H1 (cell line): ENCODE measurements around the gene CFAP54. TPM values are rescaled to one million over a fixed set of nuclear protein-coding genes. Genes with fewer than 3 reads are reported as not detected.

ENCODE experiments used
- CTCF ChIA-PET: fragments of 300-600 bp; sonication (Branson Sonifier 250); formaldehyde crosslinking; loops from one replicate; lab custom pipeline; 2021; ENCODE audit not compliant: partially characterized antibody; lab: Charles Lee
- POLR2A ChIA-PET: fragments of 300-600 bp; sonication (Branson Sonifier 250); formaldehyde crosslinking; loops from one replicate; lab custom pipeline; 2021; ENCODE audit warnings: inconsistent platforms; ENCODE audit not compliant: partially characterized antibody; lab: Charles Lee
- DNase-seq, 2 experiments: peaks; one replicate each; pipeline versions ENCODE4 v3.0.0 to v3.0.0-alpha.2; 2010 to 2022; ENCODE audit warnings: low spot score in 2 of 2, low read depth in 1 of 2, mixed read lengths in 1 of 2
- FAIRE-seq: peaks from 2 replicates; lab custom pipeline; 2011; peaks lifted over from hg19 to GRCh38; lab: Jason Lieb, UNC
- H2AFZ ChIP-seq: 2 replicates; pipeline ENCODE4 v1.8.1; 2012; ENCODE audit warnings: low read length, inconsistent platforms
- H2AK5ac ChIP-seq: 2 replicates; pipeline ENCODE4 v1.6.1; 2013; ENCODE audit warnings: low read depth, low read length
- H2BK120ac ChIP-seq: replicated peaks from 2 replicates; pipeline ENCODE3; 2013; ENCODE audit warnings: low read depth, low read length, inconsistent platforms
- H2BK12ac ChIP-seq: 2 replicates; pipeline ENCODE4 v1.6.1; 2013; ENCODE audit warnings: low read depth, low read length
- H2BK15ac ChIP-seq: 2 replicates; pipeline ENCODE4 v1.6.1; 2013; ENCODE audit warnings: low read length
- H2BK20ac ChIP-seq: 2 replicates; pipeline ENCODE4 v1.6.1; 2013; ENCODE audit warnings: low read length
- H2BK5ac ChIP-seq: 2 replicates; pipeline ENCODE4 v1.6.1; 2013; ENCODE audit warnings: low read depth, low read length
- H3K14ac ChIP-seq: 2 replicates; pipeline ENCODE4 v1.6.1; 2013; ENCODE audit warnings: inconsistent platforms; ENCODE audit not compliant: insufficient read length
- H3K18ac ChIP-seq: 2 replicates; pipeline ENCODE4 v1.6.1; 2013; ENCODE audit warnings: low read length; ENCODE audit errors: extremely low read depth
- H3K23ac ChIP-seq: 2 replicates; pipeline ENCODE4 v1.6.1; 2013; ENCODE audit warnings: inconsistent platforms; ENCODE audit not compliant: insufficient read length
- H3K23me2 ChIP-seq: 2 replicates; pipeline ENCODE4 v1.6.1; 2013; ENCODE audit warnings: low read depth, low read length
- H3K27ac ChIP-seq: 2 replicates; pipeline ENCODE4 v1.6.1; 2011; ENCODE audit warnings: low read depth, low read length, inconsistent platforms
- H3K27me3 ChIP-seq, 4 experiments: replicated peaks in 1 of 4; 1 replicate in 1 of 4; 2 replicates in 3 of 4; pipeline versions ENCODE4 v1.6.1 to v1.8.1; 2011 to 2013; ENCODE audit warnings: low read length in 3 of 4, mild to moderate bottlenecking in 3 of 4, inconsistent platforms in 2 of 4, mixed read lengths in 2 of 4, moderate library complexity in 1 of 4; ENCODE audit not compliant: control insufficient read depth in 3 of 4, insufficient read depth in 3 of 4; ENCODE audit errors: extremely low read depth in 1 of 4
- H3K36me3 ChIP-seq, 4 experiments: 2 replicates each; pipeline versions ENCODE4 v1.6.1 to v1.8.1; 2011 to 2013; ENCODE audit warnings: mild to moderate bottlenecking in 4 of 4, low read length in 3 of 4, moderate library complexity in 2 of 4, control low read depth in 1 of 4, inconsistent platforms in 1 of 4; ENCODE audit not compliant: insufficient read depth in 4 of 4, control insufficient read depth in 2 of 4
- H3K4ac ChIP-seq: replicated peaks from 2 replicates; pipeline ENCODE3; 2013; ENCODE audit warnings: low read length, low read depth, mixed read lengths, inconsistent platforms; ENCODE audit not compliant: insufficient read length
- H3K4me1 ChIP-seq, 4 experiments: replicated peaks in 1 of 4; 1 replicate in 1 of 4; 2 replicates in 3 of 4; pipeline versions ENCODE4 v1.6.1 to v1.8.1; 2011 to 2013; ENCODE audit warnings: low read length in 3 of 4, inconsistent platforms in 2 of 4, mixed read lengths in 1 of 4; ENCODE audit not compliant: insufficient read depth in 4 of 4, control insufficient read depth in 3 of 4
- H3K4me2 ChIP-seq, 2 experiments: 2 replicates each; pipeline versions ENCODE4 v1.6.1 to v1.8.1; 2011 to 2013; ENCODE audit warnings: low read depth in 2 of 2, low read length in 2 of 2, control low read depth in 1 of 2, inconsistent platforms in 1 of 2, mild to moderate bottlenecking in 1 of 2; ENCODE audit not compliant: insufficient read depth in 1 of 2
- H3K4me3 ChIP-seq, 4 experiments: fragments of 200-600, 300-600 bp in 1 of 4; sonication (generic), shearing (Covaris generic), sonication (Bioruptor Twin) in 1 of 4; 2 replicates each; pipeline versions ENCODE4 v1.5.1 to v1.8.1; 2011 to 2016; ENCODE audit warnings: low read length in 4 of 4, low read depth in 3 of 4, control low read depth in 2 of 4, inconsistent platforms in 2 of 4, mild to moderate bottlenecking in 2 of 4, mixed read lengths in 1 of 4, moderate library complexity in 1 of 4; ENCODE audit not compliant: insufficient read depth in 2 of 4; ENCODE audit errors: extremely low read depth in 1 of 4
- H3K56ac ChIP-seq: replicated peaks from 2 replicates; pipeline ENCODE3; 2013; ENCODE audit warnings: low read depth, mild to moderate bottlenecking, mixed read lengths, low read length, inconsistent platforms; ENCODE audit not compliant: insufficient read length
- H3K79me1 ChIP-seq: 2 replicates; pipeline ENCODE4 v1.6.1; 2013; ENCODE audit warnings: low read depth, low read length, control low read depth
- H3K79me2 ChIP-seq, 2 experiments: 2 replicates each; pipeline versions ENCODE4 v1.6.1 to v1.8.1; 2012 to 2013; ENCODE audit warnings: low read length in 2 of 2, mild to moderate bottlenecking in 2 of 2, inconsistent platforms in 1 of 2; ENCODE audit not compliant: insufficient read depth in 2 of 2, control insufficient read depth in 1 of 2
- H3K9ac ChIP-seq, 4 experiments: replicated peaks in 1 of 4; 1 replicate in 1 of 4; 2 replicates in 3 of 4; pipeline versions ENCODE4 v1.6.1 to v1.8.1; 2011 to 2013; ENCODE audit warnings: low read depth in 3 of 4, low read length in 3 of 4, control low read depth in 2 of 4, mild to moderate bottlenecking in 2 of 4, moderate library complexity in 2 of 4, inconsistent platforms in 1 of 4; ENCODE audit errors: extremely low read depth in 1 of 4
- H3K9me3 ChIP-seq, 2 experiments: 2 replicates each; pipeline versions ENCODE4 v1.6.1 to v1.8.1; 2012 to 2013; ENCODE audit warnings: mild to moderate bottlenecking in 2 of 2, moderate library complexity in 2 of 2, control low read depth in 1 of 2, inconsistent platforms in 1 of 2, low read depth in 1 of 2, low read length in 1 of 2, mixed read lengths in 1 of 2; ENCODE audit not compliant: insufficient read depth in 2 of 2
- H4K20me1 ChIP-seq, 2 experiments: replicated peaks in 1 of 2; 2 replicates each; pipeline versions ENCODE3 to v1.8.1; 2011 to 2013; ENCODE audit warnings: inconsistent platforms in 2 of 2, low read length in 2 of 2, mild to moderate bottlenecking in 1 of 2; ENCODE audit not compliant: insufficient read depth in 2 of 2, control insufficient read depth in 1 of 2
- H4K5ac ChIP-seq: 2 replicates; pipeline ENCODE4 v1.6.1; 2013; ENCODE audit warnings: low read length, low read depth, mixed read lengths, inconsistent platforms; ENCODE audit not compliant: insufficient read length
- H4K8ac ChIP-seq: 2 replicates; pipeline ENCODE4 v1.8.0; 2013; ENCODE audit warnings: mild to moderate bottlenecking, moderate library complexity, low read length, inconsistent platforms; ENCODE audit not compliant: insufficient read depth; ENCODE audit errors: extremely low read depth
- H4K91ac ChIP-seq: replicated peaks from 2 replicates; pipeline ENCODE3; 2013; ENCODE audit warnings: low read length, mixed read lengths, inconsistent platforms; ENCODE audit not compliant: insufficient read length
- RAD21 ChIP-seq, 2 experiments: IDR thresholded peaks in 1 of 2; conservative IDR thresholded peaks in 1 of 2; 2 replicates each; pipeline ENCODE4 v1.6.1; 2011; ENCODE audit warnings: low read depth in 2 of 2, low read length in 2 of 2, improper control_type of control experiment in 1 of 2, inconsistent platforms in 1 of 2, mild to moderate bottlenecking in 1 of 2, moderate library complexity in 1 of 2
- WGBS, 2 experiments: shearing (Covaris generic) in 1 of 2; methylation state at CpG; one replicate each; pipeline versions ENCODE4 v1.1.6 to v1.1.7; 2013 to 2015; ENCODE audit warnings: low lambda C conversion rate in 2 of 2, mixed read lengths in 2 of 2, inconsistent platforms in 1 of 2, low coverage in 1 of 2, missing lambda C conversion rate in 1 of 2; ENCODE audit not compliant: insufficient replicate concordance in 2 of 2, insufficient coverage in 1 of 2, insufficient read length in 1 of 2; ENCODE audit errors: extremely low coverage in 1 of 2, missing lambda C conversion rate in 1 of 2; 5-methylcytosine and 5-hydroxymethylcytosine counted together
- polyA plus RNA-seq, 7 experiments: library from polyadenylated mRNA; depleted of rRNA in 3 of 7; stranded (reverse) in 5 of 7; unstranded in 2 of 7; fragments of >200 nt in 5 of 7; fragments of 200-250 nt in 2 of 7; gene quantifications; 1 replicate in 5 of 7; 2 replicates in 1 of 7; 4 replicates in 1 of 7; pipeline versions ENCODE4 v1.2.1 to v1.2.3, GENCODE V29; 2011 to 2013; ENCODE audit warnings: missing spikeins in 2 of 7, mixed read lengths in 2 of 7
- total RNA-seq: library from RNA; stranded (reverse); fragmentation: NEBNext Ultra II Directional; extraction: Animal tissue kit (Norgen Biotek cat#: 25700); gene quantifications from 2 replicates; pipeline ENCODE4 v1.2.1, GENCODE V29; 2021
- TF ChIP-seq, protein P1 (sequence below), 3 experiments: IDR thresholded peaks; 1 replicate in 2 of 3; 2 replicates in 1 of 3; pipeline versions ENCODE4 v1.5.1 to v1.6.1; 2011; ENCODE audit warnings: low read length in 3 of 3, mild to moderate bottlenecking in 3 of 3, inconsistent platforms in 2 of 3, low read depth in 1 of 3, moderate library complexity in 1 of 3; ENCODE audit not compliant: insufficient read depth in 1 of 3; ENCODE audit errors: control extremely low read depth in 1 of 3
- TF ChIP-seq, protein P2 (sequence below): IDR thresholded peaks from 2 replicates; pipeline ENCODE4 v1.6.1; 2011; ENCODE audit warnings: low read length, improper control_type of control experiment

CFAP54 gene
- total and polyA plus RNA-seq, 2 of the 8 experiments (the other 6 are each of a cell fraction or from before 2014, with no cell fraction given), result 0.17 to 0.33 TPM

DNA sequence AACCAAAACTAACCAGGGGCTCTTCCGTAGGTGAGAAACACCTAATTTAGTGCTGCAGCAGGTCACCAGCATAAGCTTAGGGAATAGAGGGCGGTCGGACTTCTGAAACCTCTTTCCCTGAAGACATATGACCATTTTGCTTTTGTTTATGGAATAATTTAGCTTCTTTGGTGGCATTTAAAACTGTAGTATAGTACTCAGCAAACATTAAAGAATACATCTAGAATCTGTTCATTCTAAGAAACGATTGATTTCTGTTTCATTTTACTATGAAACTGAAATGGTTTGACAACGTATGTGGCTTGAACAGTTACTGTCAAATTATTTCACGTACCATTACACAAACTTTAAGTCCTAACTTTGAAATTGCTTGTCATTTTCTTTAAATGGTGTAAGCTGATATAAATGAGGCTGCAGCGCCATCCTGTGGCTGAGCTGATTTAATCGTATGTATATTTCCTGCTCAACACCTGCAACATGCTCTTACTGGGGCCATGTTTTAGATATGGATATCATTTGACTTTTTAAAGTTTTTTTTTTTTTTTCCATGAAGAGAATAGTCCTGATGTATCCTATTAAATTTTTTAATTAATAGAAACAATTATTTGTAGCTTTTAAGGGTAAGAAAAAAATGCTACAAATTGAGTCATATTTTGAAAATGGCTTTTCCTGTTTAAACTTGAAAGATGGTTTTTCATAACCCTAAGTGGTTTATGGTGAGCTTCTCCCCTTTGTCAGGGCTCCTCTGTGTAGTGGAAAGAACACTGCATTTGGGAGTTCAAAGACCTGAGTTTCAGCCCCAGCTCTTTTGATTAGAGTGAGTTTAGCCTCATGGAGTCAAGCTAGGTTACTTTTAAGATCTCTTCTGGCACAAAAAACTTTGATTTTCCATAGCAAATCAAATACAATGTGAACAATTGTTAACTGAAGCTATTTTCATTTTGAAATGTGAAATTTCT is 27.4 kb downstream of the CFAP54 start:
- POLR2A ChIA-PET, result no interaction called here
- no peaks in the 10 kb centered on the region for H3K36me3 ChIP-seq
- no peak overlapping the region for H3K4ac ChIP-seq
- no peak overlapping the region for H3K27ac ChIP-seq
- no peak overlapping the region for H4K91ac ChIP-seq
- no peaks in the 10 kb centered on the region for H4K20me1 ChIP-seq
- H4K8ac ChIP-seq, result no peak overlapping the region
- no peak overlapping the region for H3K9ac ChIP-seq
- TF ChIP-seq, protein P1, sequence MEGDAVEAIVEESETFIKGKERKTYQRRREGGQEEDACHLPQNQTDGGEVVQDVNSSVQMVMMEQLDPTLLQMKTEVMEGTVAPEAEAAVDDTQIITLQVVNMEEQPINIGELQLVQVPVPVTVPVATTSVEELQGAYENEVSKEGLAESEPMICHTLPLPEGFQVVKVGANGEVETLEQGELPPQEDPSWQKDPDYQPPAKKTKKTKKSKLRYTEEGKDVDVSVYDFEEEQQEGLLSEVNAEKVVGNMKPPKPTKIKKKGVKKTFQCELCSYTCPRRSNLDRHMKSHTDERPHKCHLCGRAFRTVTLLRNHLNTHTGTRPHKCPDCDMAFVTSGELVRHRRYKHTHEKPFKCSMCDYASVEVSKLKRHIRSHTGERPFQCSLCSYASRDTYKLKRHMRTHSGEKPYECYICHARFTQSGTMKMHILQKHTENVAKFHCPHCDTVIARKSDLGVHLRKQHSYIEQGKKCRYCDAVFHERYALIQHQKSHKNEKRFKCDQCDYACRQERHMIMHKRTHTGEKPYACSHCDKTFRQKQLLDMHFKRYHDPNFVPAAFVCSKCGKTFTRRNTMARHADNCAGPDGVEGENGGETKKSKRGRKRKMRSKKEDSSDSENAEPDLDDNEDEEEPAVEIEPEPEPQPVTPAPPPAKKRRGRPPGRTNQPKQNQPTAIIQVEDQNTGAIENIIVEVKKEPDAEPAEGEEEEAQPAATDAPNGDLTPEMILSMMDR (IDR thresholded peaks at IDR 0.05; ENCODE audit: control extremely low read depth in 1 of 3, insufficient read depth in 1 of 3, low read depth in 1 of 3, low read length in 3 of 3), result peak in 2 of 3 experiments; percentile 62; a peak in 3 of 4 replicates
- TF ChIP-seq RAD21 (IDR thresholded peaks at IDR 0.05 in 1 of 2, conservative IDR thresholded peaks at IDR 0.05 in 1 of 2; ENCODE audit: low read depth in 2 of 2, low read length in 2 of 2), result peak; percentile 86 to 90
- TF ChIP-seq, protein P2, sequence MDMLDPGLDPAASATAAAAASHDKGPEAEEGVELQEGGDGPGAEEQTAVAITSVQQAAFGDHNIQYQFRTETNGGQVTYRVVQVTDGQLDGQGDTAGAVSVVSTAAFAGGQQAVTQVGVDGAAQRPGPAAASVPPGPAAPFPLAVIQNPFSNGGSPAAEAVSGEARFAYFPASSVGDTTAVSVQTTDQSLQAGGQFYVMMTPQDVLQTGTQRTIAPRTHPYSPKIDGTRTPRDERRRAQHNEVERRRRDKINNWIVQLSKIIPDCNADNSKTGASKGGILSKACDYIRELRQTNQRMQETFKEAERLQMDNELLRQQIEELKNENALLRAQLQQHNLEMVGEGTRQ, result no peak
- TF ChIP-seq, all 59 proteins: peak for 2
- peaks cover 0 to 7% (median 2%) of the 10 kb centered on the region in 4 experiments; a peak in 3 of 7 replicates for H3K4me1 ChIP-seq
- FAIRE-seq (peak; percentile 75), DNase-seq (peak; percentile 63 to 77)
- H3K56ac ChIP-seq, result no peak overlapping the region
- no peaks in the 10 kb centered on the region for H3K27me3 ChIP-seq
- no peaks in the 10 kb centered on the region for H3K79me2 ChIP-seq
- H3K14ac ChIP-seq, result no peak overlapping the region
- H2BK15ac ChIP-seq, result no peak overlapping the region
- no peak overlapping the region for H2AK5ac ChIP-seq
- H3K18ac ChIP-seq, result no peak overlapping the region; the same call in 1 of the 2 replicates
- H3K9me3 ChIP-seq, result no peaks in the 10 kb centered on the region
- no peak overlapping the region for H3K4me3 ChIP-seq
- 43% methylated on average over 8 of the region's 8 CpGs; no CpG with 5 or more reads in 1 of the 2 experiments for WGBS, 2 experiments
- no peak overlapping the region for H4K5ac ChIP-seq
- H2BK20ac ChIP-seq, result no peak overlapping the region
- H2BK120ac ChIP-seq, result no peak overlapping the region
- H3K23me2 ChIP-seq, result no peaks in the 10 kb centered on the region
- no peaks in the 10 kb centered on the region for H3K79me1 ChIP-seq
- no peak overlapping the region for H3K23ac ChIP-seq
- H2AFZ ChIP-seq, result no peak overlapping the region
- H3K4me2 ChIP-seq, result no peak overlapping the region
- CTCF ChIA-PET, result interaction anchor here (0.5 to 3.7 kb wide), 61 partner anchors 9 to 840 kb away, joined by 3 to 37 read pairs (median 4); partner anchors contain the start of genes CFAP54 and LTA4H
- no peak overlapping the region for H2BK5ac ChIP-seq
- no peak overlapping the region for H2BK12ac ChIP-seq
